Heart left ventricle (tissue), 16 donors: Measurements from ENCODE around the gene DSG1. TPM values are rescaled to one million over a fixed set of nuclear protein-coding genes. Genes with fewer than 3 reads are reported as not detected.

Experiments
- ATAC-seq, 4 donors: fragments of 200-7000 bp; cut with Tn5 transposase; one replicate each; pipeline ENCODE4 v1.9.1; 2020 to 2022; ENCODE audit warnings: moderate library complexity in 4 of 4, mild to moderate bottlenecking in 3 of 4, moderate number of reproducible peaks in 1 of 4
- DNase-seq, 5 donors: peaks; one replicate each; pipeline ENCODE4 v3.0.0-alpha.2; 2020
- H3K27ac ChIP-seq, 12 donors: fragments of 200-600 bp; sonication (generic) in 4 of 12; one replicate each; pipeline versions ENCODE4 v1.5.0 to v1.8.0; 2016 to 2022; ENCODE audit warnings: mild to moderate bottlenecking in 2 of 12
- H3K27me3 ChIP-seq, 9 donors: fragments of 200-600 bp; sonication (generic) in 2 of 9; one replicate each; pipeline versions ENCODE4 v1.5.1 to v1.8.0; 2016 to 2022; ENCODE audit warnings: mild to moderate bottlenecking in 3 of 9
- H3K36me3 ChIP-seq, 9 donors: fragments of 200-600 bp; sonication (generic) in 2 of 9; one replicate each; pipeline versions ENCODE4 v1.5.0 to v1.8.0; 2018 to 2022; ENCODE audit warnings: mild to moderate bottlenecking in 2 of 9
- H3K4me1 ChIP-seq, 12 donors: fragments of 200-600 bp; sonication (generic) in 4 of 12; one replicate each; pipeline versions ENCODE4 v1.5.0 to v1.8.0; 2016 to 2022; ENCODE audit warnings: mild to moderate bottlenecking in 3 of 12
- H3K4me3 ChIP-seq, 12 donors: fragments of 200-600 bp; sonication (generic) in 4 of 12; one replicate each; pipeline versions ENCODE4 v1.5.0 to v1.8.0; 2017 to 2022; ENCODE audit warnings: mild to moderate bottlenecking in 9 of 12, moderate library complexity in 4 of 12
- H3K9me3 ChIP-seq, 12 donors: fragments of 200-600 bp; sonication (generic) in 4 of 12; one replicate each; pipeline versions ENCODE4 v1.5.0 to v1.8.0; 2016 to 2022; ENCODE audit warnings: mild to moderate bottlenecking in 1 of 12
- CTCF ChIP-seq, 12 donors: fragments of 200-600 bp; sonication (generic) in 4 of 12; IDR thresholded peaks; one replicate each; pipeline versions ENCODE4 v1.5.0 to v1.8.0; 2018 to 2022; ENCODE audit warnings: antibody characterized with exemption in 12 of 12, mild to moderate bottlenecking in 5 of 12
- POLR2A ChIP-seq, 2 donors: fragments of 450-650 bp; IDR thresholded peaks; one replicate each; pipeline ENCODE4 v1.6.1; 2017; ENCODE audit warnings: antibody characterized with exemption in 2 of 2, mild to moderate bottlenecking in 2 of 2, moderate library complexity in 2 of 2
- WGBS, 4 donors: extraction: QIAGEN DNeasy Blood & Tissue Kit in 2 of 4; methylation state at CpG; one replicate each; pipeline versions ENCODE4 v1.1.5 to v1.1.7; 2013 to 2018; 5-methylcytosine and 5-hydroxymethylcytosine counted together
- intact Hi-C, 10 donors: fragments of 100-400 bp; cut with DNase I; formaldehyde crosslinking; loops; one replicate each; pipeline versions ENCODE4 v1.11.1 to v1.14.2; 2022
- polyA plus RNA-seq, 2 donors: library from polyadenylated mRNA; stranded (reverse); fragments of 200-250 nt; gene quantifications; one replicate each; pipeline ENCODE4 v1.2.3, GENCODE V29; 2013
- total RNA-seq, 9 donors: library from RNA; depleted of rRNA in 2 of 9; stranded (reverse); fragments of >200 nt in 2 of 9; fragmentation: NEBNext Ultra II Directional in 3 of 9; extraction: Animal tissue kit (Norgen Biotek cat#: 25700) in 3 of 9; gene quantifications; one replicate each; pipeline versions ENCODE4 v1.1.0 to v1.2.4, GENCODE V29; 2016 to 2023
- donor health status: ischemic (EF 13 %, LVEDD 7.1; RV severe dilation, severe dysfunction).
- donor health status: healthy with polysubstance abuse.
- donor health status: DM: no; HTN: yes; CAD: no.
- donor health status: DM: no; HTN: no; CAD: no.
- donor health status: ischemic (EF 25% LVEDD 6.9; RV normal size, moderate dysfunction).
- donor health status: ischemic (EF 25% LVEDD 5.7; RV mildly dilated, moderate dysfunction).
- donor health status: healthy.
- donor health status: DM: yes; HTN: yes; CAD: no.
- donor health status: ischemic (EF 35%, LVEDD 5.7; RV mildly dilated, moderate dysfunction).
- donor health status: nonischemic (EF 11% LVEDD 7.7; RV severe dilation, severe dysfunction).
- donor health status: DM: yes; HTN: yes; CAD: no.
- donor health status: PGD.
- donor health status: ischemic (EF 29% LVEDD 5.4; RV normal size, mild dysfunction).
- donor health status: nonischemic (EF 23%, LVEDD 6.1; RV moderate dilation, normal function).

DSG1 gene
- total and polyA plus RNA-seq, 11 donors: 0.14 to 5.6 (median 0.93) TPM; not detected in 1

- Histone ChIP-seq H3K4me3 (no peak overlapping the region), H3K36me3 (no peaks in the 10 kb centered on the region), H3K9me3 (peaks cover 0 to 22% (median 11%) of the 10 kb centered on the region in 12 donors), H3K27ac (no peak overlapping the region), H3K4me1 (no peaks in the 10 kb centered on the region), H3K27me3 (no peaks in the 10 kb centered on the region)
- no peak for ATAC-seq
- no peak for TF ChIP-seq POLR2A (IDR thresholded peaks at IDR 0.05)
- no peak for TF ChIP-seq CTCF (IDR thresholded peaks at IDR 0.05)
- 94 to 97% (median 95%) methylated on average over 5 of the region's 5 CpGs for WGBS, 4 donors
- peak in 1 of 5 donors; percentile 48 for DNase-seq
- intact Hi-C loops: no loop called here
These were observed 23.7 kb upstream of the DSG1 start for GRCh38 chr18:31294199-31294747.

DNA sequence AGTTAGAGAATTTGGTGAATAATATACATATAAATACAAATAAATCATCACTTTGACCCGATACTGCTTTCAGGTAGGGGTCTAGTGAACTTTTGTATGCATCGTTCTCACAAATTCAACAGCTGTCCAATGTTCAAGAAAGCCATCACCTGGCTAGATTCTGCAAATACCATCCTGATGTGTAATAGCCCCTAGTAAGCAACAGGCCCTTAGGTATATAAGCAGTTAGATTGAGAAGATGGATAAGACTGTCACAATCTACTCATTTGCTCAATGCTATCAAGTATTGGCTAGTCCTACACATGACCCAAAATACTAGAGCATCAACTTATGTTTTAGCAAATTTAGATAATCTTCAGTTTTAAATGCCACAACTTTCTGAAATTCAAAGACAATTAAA lies 20.7 kb upstream of the DSG1 start:
- intact Hi-C loops: no loop called here

DNA sequence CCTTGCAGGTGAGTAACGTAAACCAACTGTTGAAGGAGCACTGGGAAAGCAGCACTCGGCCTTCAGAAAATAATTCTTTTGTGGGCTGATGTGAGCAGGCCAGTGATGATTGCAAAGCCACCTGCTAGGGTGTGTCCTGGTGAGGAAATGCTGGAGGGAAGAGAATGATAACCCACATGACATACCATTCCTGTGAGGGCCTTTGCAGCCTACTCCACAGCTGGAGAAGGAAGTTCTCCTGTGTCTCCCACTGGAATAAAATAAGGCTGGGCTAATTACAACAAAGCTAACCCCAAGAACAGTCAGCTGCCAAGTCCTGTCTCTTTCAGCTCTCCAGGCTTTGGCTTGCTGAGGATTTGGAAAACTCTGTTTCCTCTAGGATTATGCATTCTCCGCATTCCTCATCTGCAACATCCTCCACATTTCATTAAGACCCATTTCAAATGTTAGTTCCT lies 16.7 kb upstream of the DSG1 start:
- 39 to 62% (median 54%) methylated on average over 3 of the region's 3 CpGs for WGBS, 4 donors
- ATAC-seq (peak; percentile 32 to 90 (median 54)), DNase-seq (peak in 2 of 5 donors; percentile 11 to 31)
- Histone ChIP-seq H3K9me3 (no peaks in the 10 kb centered on the region), H3K4me1 (peaks cover 0 to 14% (median 3%) of the 10 kb centered on the region in 12 donors), H3K4me3 (no peak overlapping the region), H3K36me3 (no peaks in the 10 kb centered on the region), H3K27me3 (no peaks in the 10 kb centered on the region), H3K27ac (no peak overlapping the region)
- TF ChIP-seq POLR2A (IDR thresholded peaks at IDR 0.05) (no peak), CTCF (IDR thresholded peaks at IDR 0.05) (no peak)
- intact Hi-C loops: loop anchor here in 3 of 10 donors (10.0 kb wide), 2 partner anchors 56 to 74 kb away; partner anchors contain the start of gene DSG4 (in 1 of the 3)

More for the DNA sequence above, 20.7 kb upstream of the DSG1 start:
- no peak for DNase-seq
- peaks cover 0 to 5% (median 0%) of the 10 kb centered on the region in 12 donors for H3K9me3 ChIP-seq
- no peak overlapping the region for H3K4me3 ChIP-seq
- ATAC-seq: no peak
- H3K27me3 ChIP-seq: no peaks in the 10 kb centered on the region
- 93 to 100% (median 96%) methylated on average over 2 of the region's 2 CpGs for WGBS, 4 donors
- no peaks in the 10 kb centered on the region for H3K36me3 ChIP-seq
- peaks cover 0 to 13% (median 3%) of the 10 kb centered on the region in 12 donors for H3K4me1 ChIP-seq
- no peak overlapping the region for H3K27ac ChIP-seq
- no peak for TF ChIP-seq CTCF (IDR thresholded peaks at IDR 0.05)

DNA sequence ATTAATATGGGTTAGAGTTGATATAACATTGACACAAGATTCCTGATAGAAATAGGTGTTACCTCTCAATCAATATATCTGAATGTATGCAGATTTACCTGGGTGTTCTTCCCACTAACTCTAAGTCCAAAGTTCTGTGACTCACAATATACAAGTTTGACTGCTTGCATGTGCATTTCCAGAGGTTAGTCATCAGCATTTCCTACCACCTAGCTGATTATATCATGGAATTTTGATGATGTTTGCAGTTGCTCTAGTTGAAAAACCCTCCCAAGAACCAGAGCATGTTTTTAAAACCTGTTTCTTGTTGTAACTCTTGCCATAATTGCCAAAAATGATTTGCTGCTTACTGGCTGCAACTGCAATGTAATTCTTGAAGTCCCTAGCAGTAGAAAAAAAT lies 15.0 kb upstream of the DSG1 start:
- no peaks in the 10 kb centered on the region for H3K9me3 ChIP-seq
- TF ChIP-seq CTCF (IDR thresholded peaks at IDR 0.05): no peak
- no peak overlapping the region for H3K27ac ChIP-seq
- peaks cover 0 to 14% (median 3%) of the 10 kb centered on the region in 12 donors for H3K4me1 ChIP-seq
- intact Hi-C loops: loop anchor here in 3 of 10 donors (10.0 kb wide), 2 partner anchors 58 to 72 kb away; partner anchors contain the start of gene DSG4 (in 1 of the 3)
- H3K4me3 ChIP-seq: no peak overlapping the region
- no peaks in the 10 kb centered on the region for H3K36me3 ChIP-seq
- no peaks in the 10 kb centered on the region for H3K27me3 ChIP-seq
- ATAC-seq (no peak), DNase-seq (no peak)
